RWPE1 (cell line): ENCODE measurements around the gene ERG28.

Experiments
- CTCF ChIA-PET: fragments of 350-600 bp; sonication (Branson Sonifier 250); formaldehyde crosslinking; extraction: SDS; loops from one replicate; lab custom pipeline; 2021; lab: Yijun Ruan, JAX
- POLR2A ChIA-PET: fragments of 400-600 bp; formaldehyde crosslinking; extraction: SDS; loops from one replicate; lab custom pipeline; 2020; ENCODE audit warnings: antibody characterized with exemption; ENCODE audit not compliant: low non-redundant PET; lab: Yijun Ruan, JAX
- DNase-seq: peaks from one replicate; pipeline ENCODE4 v3.0.0; 2012; ENCODE audit warnings: low spot score
- H3K27ac ChIP-seq: fragments of 450-650 bp; 2 replicates; pipeline ENCODE4 v1.5.1; 2017
- CTCF ChIP-seq: fragments of 450-650 bp; conservative IDR thresholded peaks from 2 replicates; pipeline ENCODE4 v1.5.1; 2017; ENCODE audit warnings: low read depth, mild to moderate bottlenecking

The ERG28 gene

GRCh38 chr14:75660630-75661498, at the start of gene ERG28, which contains the start of gene TTLL5:
Gene ERG28 (minus strand): TSS chr14:75660876. CDS start chr14:75657502, 3,374 bp downstream.
Gene TTLL5 (plus strand): TSS chr14:75661246. CDS start chr14:75663150, 1,904 bp downstream.
- peak within 1 kb of the TSS; percentile 97 for H3K27ac ChIP-seq
- ChIA-PET POLR2A (interaction anchor here (0.6 kb wide), 1 partner anchor 1700 kb away, joined by 3 read pairs; no protein-coding TSS in a partner anchor), CTCF (interaction anchor here (0.6 to 1.6 kb wide), 8 partner anchors 81 to 1339 kb away, joined by 3 to 6 read pairs (median 4); no protein-coding TSS in a partner anchor)
- TF ChIP-seq CTCF, result no peak
- DNase-seq, result peak; percentile 100

- peak; percentile 87 for TF ChIP-seq CTCF
- CTCF ChIA-PET, result interaction anchor here (0.6 to 4.7 kb wide), 21 partner anchors 9 to 903 kb away, joined by 3 to 65 read pairs (median 4); partner anchors contain the start of genes IFT43 and TGFB3
- POLR2A ChIA-PET, result no interaction called here
Measured at GRCh38 chr14:75709207-75709812, 48.6 kb upstream of the ERG28 start.

GRCh38 chr14:75705014-75705413, 44.3 kb upstream of the ERG28 start:
- no peak overlapping the region for H3K27ac ChIP-seq
- ChIA-PET POLR2A (no interaction called here), CTCF (interaction anchor here (1.1 kb wide), 1 partner anchor 278 kb away, joined by 6 read pairs; no protein-coding TSS in a partner anchor)
- DNase-seq, result no peak
- TF ChIP-seq CTCF, result no peak

More at GRCh38 chr14:75709207-75709812, 48.6 kb upstream of the ERG28 start:
- DNase-seq, result peak; percentile 64
- H3K27ac ChIP-seq, result no peak overlapping the region

GRCh38 chr14:75703467-75703866, 42.8 kb upstream of the ERG28 start:
- DNase-seq, result no peak
- no peak overlapping the region for H3K27ac ChIP-seq
- POLR2A ChIA-PET, result no interaction called here
- CTCF ChIA-PET, result interaction anchor here (0.6 kb wide), 1 partner anchor 684 kb away, joined by 3 read pairs; no protein-coding TSS in a partner anchor
- TF ChIP-seq CTCF, result no peak

GRCh38 chr14:75702616-75703261, 42.1 kb upstream of the ERG28 start:
- no peak for TF ChIP-seq CTCF
- CTCF ChIA-PET, result interaction anchor here (0.5 to 1.1 kb wide), 2 partner anchors 125 to 304 kb away, joined by 3 to 4 read pairs; no protein-coding TSS in a partner anchor
- no peak for DNase-seq
- no peak overlapping the region for H3K27ac ChIP-seq
- POLR2A ChIA-PET, result no interaction called here
